ENCODE results near the gene THADA.
"Not testable (repeated sequence)": the region's sequence is repeated elsewhere in the genome, so short reads cannot be mapped to it uniquely, and the experiment has no call there.

THADA gene

DNA sequence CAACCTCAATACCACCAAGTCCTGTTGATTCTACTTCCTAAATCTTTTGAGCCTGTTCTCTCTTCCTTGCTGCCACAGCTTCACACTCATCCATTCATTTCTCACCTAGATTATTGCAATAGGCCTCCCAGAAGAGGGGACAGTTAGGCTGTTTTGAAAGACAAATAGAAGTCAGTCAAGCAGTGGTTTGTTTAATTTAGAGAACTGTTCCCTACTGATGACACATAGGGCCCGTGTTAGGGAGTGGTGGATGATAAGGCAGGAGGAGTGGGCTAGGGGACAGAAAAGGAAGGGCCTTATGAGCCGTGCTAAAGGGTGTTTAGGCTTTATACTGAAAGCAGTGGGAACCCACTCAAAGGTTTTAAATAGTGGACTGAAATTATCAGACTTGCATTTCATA, 309.9 kb downstream of the THADA start:
- no peak for TF ChIP-seq CTCF (IDR thresholded peaks at IDR 0.05; ENCODE audit: control insufficient read depth, extremely low read depth, insufficient read depth)
- H3K4me3 ChIP-seq (ENCODE audit: low read depth, low read length): no peak overlapping the region
- no peak for DNase-seq (ENCODE audit: low read depth)

- H3K4me3 ChIP-seq (ENCODE audit: low read depth, low read length): no peak overlapping the region
- DNase-seq (ENCODE audit: low read depth): no peak
- TF ChIP-seq CTCF (IDR thresholded peaks at IDR 0.05; ENCODE audit: control insufficient read depth, extremely low read depth, insufficient read depth): no peak
Observed at GRCh38 chr2:43284967-43285366, 310.9 kb downstream of the THADA start.

DNA sequence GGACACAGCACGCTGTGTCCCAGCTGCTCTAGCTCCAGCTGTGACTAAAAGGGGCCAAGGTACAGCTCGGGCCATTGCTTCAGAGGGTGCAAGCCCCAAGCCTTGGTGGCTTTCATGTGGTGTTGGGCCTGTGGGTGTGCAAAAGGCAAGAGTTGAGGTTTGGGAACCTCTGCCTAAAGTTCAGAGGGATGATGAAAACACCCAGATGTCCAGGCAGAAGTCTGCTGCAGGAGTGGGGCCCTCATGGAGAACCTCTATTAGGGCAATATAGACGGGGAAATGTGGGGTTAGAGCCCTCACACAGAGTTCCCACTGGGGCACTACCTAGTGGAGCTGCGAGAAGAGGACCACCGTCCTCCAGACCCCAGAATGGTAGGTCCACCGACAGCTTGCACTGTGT, 311.5 kb downstream of the THADA start:
- DNase-seq (ENCODE audit: low read depth); H3K4me3 ChIP-seq (ENCODE audit: low read depth, low read length): not testable (repeated sequence)

DNA sequence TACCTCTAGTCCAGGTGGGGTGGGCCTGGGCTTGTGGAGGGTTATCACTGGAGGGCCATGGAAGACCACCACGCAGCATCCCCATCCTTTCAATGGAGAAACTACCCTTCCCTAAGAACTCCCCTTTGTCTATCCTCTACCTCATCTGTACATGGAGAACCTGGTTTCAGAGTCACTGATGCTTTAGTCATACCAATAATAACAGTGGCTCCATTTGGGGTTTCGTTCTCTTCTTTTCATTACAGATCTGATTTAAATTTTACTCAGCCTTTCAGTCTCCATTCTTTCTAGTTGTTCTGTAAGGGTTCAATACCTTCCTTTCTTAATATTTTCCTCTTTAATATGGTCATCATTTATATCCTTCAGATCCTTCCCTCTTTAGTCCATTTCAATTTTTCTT, 314.8 kb downstream of the THADA start:
- no peak for TF ChIP-seq CTCF (IDR thresholded peaks at IDR 0.05; ENCODE audit: control insufficient read depth, extremely low read depth, insufficient read depth)
- no peak overlapping the region for H3K4me3 ChIP-seq (ENCODE audit: low read depth, low read length)
- no peak for DNase-seq (ENCODE audit: low read depth)

DNA sequence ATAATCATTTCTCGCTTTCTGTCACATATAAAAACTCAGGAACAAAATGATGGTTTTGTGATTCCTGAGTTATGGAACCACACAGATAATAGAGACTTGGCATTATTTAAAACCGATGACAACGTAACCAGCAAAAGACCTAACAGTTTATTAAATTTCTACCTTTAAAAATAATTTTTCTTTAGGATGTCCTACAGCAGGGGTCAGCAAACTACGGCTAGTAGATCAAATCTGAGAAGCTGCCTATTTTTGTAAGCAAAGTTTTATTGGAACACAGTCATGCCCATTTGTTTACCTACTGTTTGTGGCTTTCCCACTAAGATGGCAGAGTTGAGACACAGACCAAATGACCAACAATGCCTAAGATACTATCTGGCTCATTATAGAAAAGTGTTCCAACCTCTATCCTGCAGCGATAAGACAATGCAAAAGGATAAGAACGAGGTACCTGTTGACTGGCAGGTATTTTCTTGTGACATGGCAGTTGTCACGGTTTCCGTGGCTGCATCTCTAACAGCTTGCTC, 316.5 kb downstream of the THADA start:
- no peak overlapping the region for H3K4me3 ChIP-seq (ENCODE audit: low read depth, low read length)
- DNase-seq (ENCODE audit: low read depth): peak; percentile 82
- no peak for TF ChIP-seq CTCF (IDR thresholded peaks at IDR 0.05; ENCODE audit: control insufficient read depth, extremely low read depth, insufficient read depth)

- no peak for TF ChIP-seq CTCF (IDR thresholded peaks at IDR 0.05; ENCODE audit: control insufficient read depth, extremely low read depth, insufficient read depth)
- no peak for DNase-seq (ENCODE audit: low read depth)
- no peak overlapping the region for H3K4me3 ChIP-seq (ENCODE audit: low read depth, low read length)
Observed at GRCh38 chr2:43278564-43279220, 317.1 kb downstream of the THADA start.

DNA sequence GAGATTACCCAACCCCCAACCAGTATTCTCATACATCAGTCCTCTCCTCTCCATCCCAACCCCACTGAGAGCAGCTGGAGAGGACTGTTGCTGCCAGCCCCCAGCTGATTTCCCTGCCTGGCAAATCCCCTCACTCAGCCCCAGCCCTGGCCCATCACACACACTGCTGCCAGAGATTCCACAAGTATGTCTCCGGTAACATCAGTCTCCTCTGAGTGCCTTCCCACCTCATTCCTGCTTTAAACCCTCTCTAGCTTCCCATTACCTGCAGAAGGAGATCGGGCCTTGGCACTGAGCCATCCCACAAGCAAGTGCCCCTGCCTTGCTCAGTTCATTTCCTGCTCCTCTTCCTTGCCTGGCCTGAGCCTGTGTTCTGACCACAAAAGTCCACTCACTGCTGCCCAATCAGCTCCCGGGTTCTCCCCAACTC, 318.9 kb downstream of the THADA start:
- H3K4me3 ChIP-seq (ENCODE audit: low read depth, low read length): no peak overlapping the region
- no peak for TF ChIP-seq CTCF (IDR thresholded peaks at IDR 0.05; ENCODE audit: control insufficient read depth, extremely low read depth, insufficient read depth)
- no peak for DNase-seq (ENCODE audit: low read depth)

All from LNCaP clone FGC (cell line).